Hematopoietic multipotent progenitor cell treated with erythropoietin and hydrocortisone succinate and interleukin-3 and kit ligand, for 8 days (in vitro differentiated cells): ENCODE data around the gene MAPK1.
A peak's percentile ranks its signal among the peaks of the same experiment; 100 is the strongest.
"Not testable (repeated sequence)": the region's sequence is repeated elsewhere in the genome, so short reads cannot be mapped to it uniquely, and the experiment has no call there.

Source experiments
- DNase-seq: peaks from one replicate; pipeline ENCODE4 v3.0.0-alpha.2; 2015

The MAPK1 gene

GRCh38 chr22:21817497-21817853, 50.0 kb downstream of the MAPK1 start:
- not testable (repeated sequence) for DNase-seq

GRCh38 chr22:21816787-21817496, 50.5 kb downstream of the MAPK1 start:
- peak; percentile 77 for DNase-seq

GRCh38 chr22:21816472-21816786, 51.0 kb downstream of the MAPK1 start:
- no peak for DNase-seq

- DNase-seq = no peak
Measured at GRCh38 chr22:21815958-21816357, 51.5 kb downstream of the MAPK1 start.

- DNase-seq = no peak
Measured at GRCh38 chr22:21815357-21815756, 52.1 kb downstream of the MAPK1 start.

GRCh38 chr22:21811982-21812381, 55.5 kb downstream of the MAPK1 start:
- DNase-seq = no peak

- no peak for DNase-seq
Measured at GRCh38 chr22:21807544-21808529, 59.6 kb downstream of the MAPK1 start.

GRCh38 chr22:21805325-21805724, 62.1 kb downstream of the MAPK1 start:
- not testable (repeated sequence) for DNase-seq

- no peak for DNase-seq
Measured at GRCh38 chr22:21803811-21804249, 63.6 kb downstream of the MAPK1 start.

GRCh38 chr22:21802673-21803072, 64.8 kb downstream of the MAPK1 start:
- DNase-seq = no peak

- no peak for DNase-seq
Measured at GRCh38 chr22:21802056-21802455, 65.4 kb downstream of the MAPK1 start.

GRCh38 chr22:21801304-21801644, 66.2 kb downstream of the MAPK1 start:
- DNase-seq = not testable (repeated sequence)

GRCh38 chr22:21800552-21801303, 66.7 kb downstream of the MAPK1 start:
- no peak for DNase-seq

GRCh38 chr22:21797444-21798221, 69.8 kb downstream of the MAPK1 start:
- DNase-seq = no peak

GRCh38 chr22:21796863-21797262, 70.6 kb downstream of the MAPK1 start:
- no peak for DNase-seq

- DNase-seq = no peak
Measured at GRCh38 chr22:21796231-21796630, 71.2 kb downstream of the MAPK1 start.

GRCh38 chr22:21793716-21794115, 73.7 kb downstream of the MAPK1 start:
- DNase-seq = not testable (repeated sequence)

GRCh38 chr22:21791635-21792625, 75.5 kb downstream of the MAPK1 start:
- peak; percentile 92 for DNase-seq

- DNase-seq = not testable (repeated sequence)
Measured at GRCh38 chr22:21790849-21791610, 76.4 kb downstream of the MAPK1 start.

- DNase-seq = no peak
Measured at GRCh38 chr22:21790359-21790758, 77.1 kb downstream of the MAPK1 start.
